ENCODE results near the gene ACYP2.

ACYP2 gene

GRCh38 chr2:54164106-54164505 lies 48.7 kb downstream of the ACYP2 start:
- TF ChIP-seq CTCF (IDR thresholded peaks at IDR 0.05; ENCODE audit: borderline replicate concordance, control extremely low read depth, extremely low read depth, insufficient read depth, missing control alignments) = no peak
- in situ Hi-C loops (cut with MboI; ENCODE audit: low sequenced_read_pairs, unreplicated experiment) = no loop called here
- DNase-seq (ENCODE audit: low spot score) = no peak

- in situ Hi-C loops (cut with MboI; ENCODE audit: low sequenced_read_pairs, unreplicated experiment) = no loop called here
- TF ChIP-seq CTCF (IDR thresholded peaks at IDR 0.05; ENCODE audit: borderline replicate concordance, control extremely low read depth, extremely low read depth, insufficient read depth, missing control alignments) = no peak
- DNase-seq (ENCODE audit: low spot score) = no peak
Observed at GRCh38 chr2:54166121-54166773, 50.8 kb downstream of the ACYP2 start.

GRCh38 chr2:54176577-54176976 lies 61.2 kb downstream of the ACYP2 start:
- no peak for TF ChIP-seq CTCF (IDR thresholded peaks at IDR 0.05; ENCODE audit: borderline replicate concordance, control extremely low read depth, extremely low read depth, insufficient read depth, missing control alignments)
- in situ Hi-C loops (cut with MboI; ENCODE audit: low sequenced_read_pairs, unreplicated experiment) = no loop called here
- DNase-seq (ENCODE audit: low spot score) = no peak

- in situ Hi-C loops (cut with MboI; ENCODE audit: low sequenced_read_pairs, unreplicated experiment) = no loop called here
- no peak for DNase-seq (ENCODE audit: low spot score)
- TF ChIP-seq CTCF (IDR thresholded peaks at IDR 0.05; ENCODE audit: borderline replicate concordance, control extremely low read depth, extremely low read depth, insufficient read depth, missing control alignments) = no peak
Observed at GRCh38 chr2:54183281-54183680, 67.9 kb downstream of the ACYP2 start.

- in situ Hi-C loops (cut with MboI; ENCODE audit: low sequenced_read_pairs, unreplicated experiment) = no loop called here
- no peak for TF ChIP-seq CTCF (IDR thresholded peaks at IDR 0.05; ENCODE audit: borderline replicate concordance, control extremely low read depth, extremely low read depth, insufficient read depth, missing control alignments)
- DNase-seq (ENCODE audit: low spot score) = no peak
Observed at GRCh38 chr2:54183972-54184371, 68.6 kb downstream of the ACYP2 start.

- in situ Hi-C loops (cut with MboI; ENCODE audit: low sequenced_read_pairs, unreplicated experiment) = no loop called here
- TF ChIP-seq CTCF (IDR thresholded peaks at IDR 0.05; ENCODE audit: borderline replicate concordance, control extremely low read depth, extremely low read depth, insufficient read depth, missing control alignments) = no peak
- no peak for DNase-seq (ENCODE audit: low spot score)
Observed at GRCh38 chr2:54185105-54185504, 69.7 kb downstream of the ACYP2 start.

All from GM13976 (cell line).